ENCODE measurements around the gene KRT79. TPM values are rescaled to one million over a fixed set of nuclear protein-coding genes. Genes with fewer than 3 reads are reported as not detected.

KRT79 gene
- total RNA-seq, 4 donors from 2014 or later, result 48.8 to 202 (median 156) TPM

- no peaks in the 10 kb centered on the region for H3K9me3 ChIP-seq
- H3K4me1 ChIP-seq, result peaks cover 7% of the 10 kb centered on the region
- WGBS, result 81% methylated on average over 15 of the region's 16 CpGs
- H3K36me3 ChIP-seq, result no peaks in the 10 kb centered on the region
- no peak for TF ChIP-seq POLR2AphosphoS5 (IDR thresholded peaks at IDR 0.05)
- H3K27me3 ChIP-seq, result peaks cover 11% of the 10 kb centered on the region
- no peak overlapping the region for H3K4me3 ChIP-seq
- H3K27ac ChIP-seq, result no peak overlapping the region
- no peak for DNase-seq (ENCODE audit: low spot score in 2 of 2)
Measured at GRCh38 chr12:52822771-52823510, 11.2 kb downstream of the KRT79 start.

GRCh38 chr12:52821826-52822660, 12.1 kb downstream of the KRT79 start:
- TF ChIP-seq POLR2A (IDR thresholded peaks at IDR 0.05) (no peak), POLR2AphosphoS5 (IDR thresholded peaks at IDR 0.05) (no peak), CTCF (IDR thresholded peaks at IDR 0.05) (no peak), EP300 (IDR thresholded peaks at IDR 0.05) (no peak)
- no peak overlapping the region for H3K27ac ChIP-seq
- WGBS, result 40% methylated on average over 2 of the region's 10 CpGs
- H3K4me3 ChIP-seq, result no peak overlapping the region
- DNase-seq (ENCODE audit: low spot score in 2 of 2), result no peak
- no peaks in the 10 kb centered on the region for H3K9me3 ChIP-seq
- peaks cover 14% of the 10 kb centered on the region for H3K27me3 ChIP-seq
- no peaks in the 10 kb centered on the region for H3K36me3 ChIP-seq
- H3K4me1 ChIP-seq, result peaks cover 7% of the 10 kb centered on the region

GRCh38 chr12:52821071-52821730, 12.9 kb downstream of the KRT79 start:
- Histone ChIP-seq H3K9me3 (no peaks in the 10 kb centered on the region), H3K36me3 (no peaks in the 10 kb centered on the region), H3K27me3 (peaks cover 17% of the 10 kb centered on the region), H3K4me1 (peaks cover 7% of the 10 kb centered on the region), H3K27ac (no peak overlapping the region), H3K4me3 (no peak overlapping the region)
- no peak for DNase-seq (ENCODE audit: low spot score in 2 of 2)
- TF ChIP-seq CTCF (IDR thresholded peaks at IDR 0.05) (no peak), EP300 (IDR thresholded peaks at IDR 0.05) (no peak), POLR2AphosphoS5 (IDR thresholded peaks at IDR 0.05) (no peak), POLR2A (IDR thresholded peaks at IDR 0.05) (no peak)
- WGBS, result 92% methylated on average over 4 of the region's 4 CpGs

- no peak overlapping the region for H3K27ac ChIP-seq
- WGBS, result 87% methylated on average over 6 of the region's 6 CpGs
- peaks cover 17% of the 10 kb centered on the region for H3K27me3 ChIP-seq
- H3K9me3 ChIP-seq, result no peaks in the 10 kb centered on the region
- no peaks in the 10 kb centered on the region for H3K36me3 ChIP-seq
- peaks cover 7% of the 10 kb centered on the region for H3K4me1 ChIP-seq
- H3K4me3 ChIP-seq, result no peak overlapping the region
- no peak for TF ChIP-seq EP300 (IDR thresholded peaks at IDR 0.05)
- TF ChIP-seq CTCF (IDR thresholded peaks at IDR 0.05), result no peak
- TF ChIP-seq POLR2AphosphoS5 (IDR thresholded peaks at IDR 0.05), result no peak
- TF ChIP-seq POLR2A (IDR thresholded peaks at IDR 0.05), result no peak
- DNase-seq (ENCODE audit: low spot score in 2 of 2), result no peak
Measured at GRCh38 chr12:52820521-52820920, 13.6 kb downstream of the KRT79 start.

GRCh38 chr12:52819731-52820510, 14.2 kb downstream of the KRT79 start:
- no peak for TF ChIP-seq POLR2A (IDR thresholded peaks at IDR 0.05)
- TF ChIP-seq EP300 (IDR thresholded peaks at IDR 0.05), result no peak
- TF ChIP-seq CTCF (IDR thresholded peaks at IDR 0.05), result no peak
- TF ChIP-seq POLR2AphosphoS5 (IDR thresholded peaks at IDR 0.05), result no peak
- H3K27ac ChIP-seq, result no peak overlapping the region
- 87% methylated on average over 7 of the region's 7 CpGs for WGBS
- H3K27me3 ChIP-seq, result peaks cover 17% of the 10 kb centered on the region
- H3K9me3 ChIP-seq, result no peaks in the 10 kb centered on the region
- DNase-seq (ENCODE audit: low spot score in 2 of 2), result no peak
- H3K4me1 ChIP-seq, result peaks cover 7% of the 10 kb centered on the region
- no peak overlapping the region for H3K4me3 ChIP-seq
- no peaks in the 10 kb centered on the region for H3K36me3 ChIP-seq
